ENCODE measurements around the gene KASH5.

GRCh38 chr19:49442354-49442753 lies 54.3 kb downstream of the KASH5 start:
- TF ChIP-seq EZH2phosphoT487 (IDR thresholded peaks at IDR 0.05; ENCODE audit: borderline replicate concordance, low read length) (no peak), CTCF (IDR thresholded peaks at IDR 0.05; ENCODE audit: low read depth, low read length, poor library complexity, severe bottlenecking) (no peak)

Measured in DOHH2 (cell line).